HEK293T (cell line): ENCODE results near the gene NRG4.
"Not testable (repeated sequence)": the region's sequence is repeated elsewhere in the genome, so short reads cannot be mapped to it uniquely, and the experiment has no call there.

Experiments
- ARNT ChIP-seq: fragments of 450-650 bp; IDR thresholded peaks from 2 replicates; pipeline ENCODE4 v1.6.1; 2017; ENCODE audit warnings: mild to moderate bottlenecking
- BHLHE40 ChIP-seq: fragments of 450-650 bp; IDR thresholded peaks from 2 replicates; pipeline ENCODE4 v1.6.1; 2016; ENCODE audit warnings: mild to moderate bottlenecking, moderate library complexity, borderline replicate concordance
- ELF4 ChIP-seq: fragments of 450-650 bp; IDR thresholded peaks from 2 replicates; pipeline ENCODE4 v1.6.1; 2017; ENCODE audit warnings: antibody characterized with exemption
- FOXA1 ChIP-seq: fragments of 450-650 bp; IDR thresholded peaks from 2 replicates; pipeline ENCODE4 v1.6.1; 2016; ENCODE audit warnings: mild to moderate bottlenecking
- FOXK2 ChIP-seq: fragments of 450-650 bp; IDR thresholded peaks from 2 replicates; pipeline ENCODE4 v1.6.1; 2016; ENCODE audit warnings: mild to moderate bottlenecking
- FOXM1 ChIP-seq: fragments of 450-650 bp; IDR thresholded peaks from 2 replicates; pipeline ENCODE4 v1.6.1; 2017; ENCODE audit warnings: mild to moderate bottlenecking, borderline replicate concordance
- HDGF ChIP-seq: fragments of 450-650 bp; IDR thresholded peaks from 2 replicates; pipeline ENCODE4 v1.6.1; 2017; ENCODE audit warnings: antibody characterized with exemption, borderline replicate concordance
- L3MBTL2 ChIP-seq: fragments of 450-650 bp; conservative IDR thresholded peaks from 2 replicates; pipeline ENCODE4 v1.6.1; 2016; ENCODE audit warnings: mild to moderate bottlenecking
- NFRKB ChIP-seq: fragments of 450-650 bp; IDR thresholded peaks from 2 replicates; pipeline ENCODE4 v1.6.1; 2016; ENCODE audit warnings: mild to moderate bottlenecking, moderate library complexity
- SP1 ChIP-seq: fragments of 450-650 bp; IDR thresholded peaks from 2 replicates; pipeline ENCODE4 v1.6.1; 2017
- SUZ12 ChIP-seq: fragments of 450-650 bp; IDR thresholded peaks from 2 replicates; pipeline ENCODE4 v1.6.1; 2016; ENCODE audit warnings: mild to moderate bottlenecking
- TARDBP ChIP-seq: fragments of 450-650 bp; IDR thresholded peaks from 2 replicates; pipeline ENCODE4 v1.6.1; 2016
- TF ChIP-seq, protein P1 (sequence below): fragments of 450-650 bp; IDR thresholded peaks from 2 replicates; pipeline ENCODE4 v1.6.1; 2016

- TF ChIP-seq ELF4, SUZ12, TARDBP, HDGF, FOXM1, SP1, FOXK2, FOXA1, BHLHE40, ARNT, NFRKB, L3MBTL2: not testable (repeated sequence)
- TF ChIP-seq, protein P1, sequence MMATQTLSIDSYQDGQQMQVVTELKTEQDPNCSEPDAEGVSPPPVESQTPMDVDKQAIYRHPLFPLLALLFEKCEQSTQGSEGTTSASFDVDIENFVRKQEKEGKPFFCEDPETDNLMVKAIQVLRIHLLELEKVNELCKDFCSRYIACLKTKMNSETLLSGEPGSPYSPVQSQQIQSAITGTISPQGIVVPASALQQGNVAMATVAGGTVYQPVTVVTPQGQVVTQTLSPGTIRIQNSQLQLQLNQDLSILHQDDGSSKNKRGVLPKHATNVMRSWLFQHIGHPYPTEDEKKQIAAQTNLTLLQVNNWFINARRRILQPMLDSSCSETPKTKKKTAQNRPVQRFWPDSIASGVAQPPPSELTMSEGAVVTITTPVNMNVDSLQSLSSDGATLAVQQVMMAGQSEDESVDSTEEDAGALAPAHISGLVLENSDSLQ, result not testable (repeated sequence)
Measured at GRCh38 chr15:76013470-76013869, 1.2 kb upstream of the NRG4 start.
